ENCODE measurements around the gene LONRF2. TPM values are rescaled to one million over a fixed set of nuclear protein-coding genes. Genes with fewer than 3 reads are reported as not detected.

Gene LONRF2
- total RNA-seq, 5 donors from 2014 or later (not counting 1 experiment from before 2014, with no cell fraction given) = 0.19 to 0.30 (median 0.29) TPM; not detected in 1

GRCh38 chr2:100238471-100238870 lies 83.8 kb downstream of the LONRF2 start:
- H3K4me1 ChIP-seq (ENCODE audit: control insufficient read depth in 1 of 2, extremely low read depth in 1 of 2, insufficient read depth in 2 of 2, low read length in 2 of 2) = peaks cover 17 to 28% of the 10 kb centered on the region in 2 experiments
- peaks cover 0 to 4% of the 10 kb centered on the region in 2 experiments for H3K27me3 ChIP-seq (replicated peaks in 1 of 2; ENCODE audit: control insufficient read depth in 2 of 2, extremely low read depth in 1 of 2, insufficient read depth in 2 of 2, low read length in 1 of 2)
- Mint-ChIP-seq H3K27me3 (no peaks in the 10 kb centered on the region), H3K27ac (no peak overlapping the region), H3K4me1 (peaks cover 28 to 36% (median 32%) of the 10 kb centered on the region in 3 donors), H3K9me3 (no peaks in the 10 kb centered on the region), H3K36me3 (no peaks in the 10 kb centered on the region), H3K4me3 (no peak overlapping the region)
- 95% methylated on average over 3 of the region's 8 CpGs for WGBS (ENCODE audit: insufficient coverage)
- no peak for ATAC-seq (replicated peaks in 1 of 4)
- ChIA-PET POLR2A (no interaction called here), CTCF (no interaction called here)
- no peak for DNase-seq
- H3K4me3 ChIP-seq (ENCODE audit: control insufficient read depth in 1 of 2, extremely low read depth in 1 of 2, low read length in 1 of 2) = no peak overlapping the region
- no peaks in the 10 kb centered on the region for H3K36me3 ChIP-seq (ENCODE audit: control insufficient read depth in 2 of 2, extremely low read depth in 1 of 2, insufficient read depth in 1 of 2, low read length in 1 of 2)
- H3K27ac ChIP-seq (ENCODE audit: low read length) = no peak overlapping the region
- H3K9me3 ChIP-seq = no peaks in the 10 kb centered on the region

GRCh38 chr2:100237770-100238169 lies 84.5 kb downstream of the LONRF2 start:
- Mint-ChIP-seq H3K9me3 (no peaks in the 10 kb centered on the region), H3K4me1 (peaks cover 28 to 36% (median 33%) of the 10 kb centered on the region in 3 donors), H3K27ac (no peak overlapping the region), H3K4me3 (no peak overlapping the region), H3K36me3 (no peaks in the 10 kb centered on the region), H3K27me3 (no peaks in the 10 kb centered on the region)
- CTCF ChIA-PET = no interaction called here
- Histone ChIP-seq H3K27me3 (replicated peaks in 1 of 2; ENCODE audit: control insufficient read depth in 2 of 2, extremely low read depth in 1 of 2, insufficient read depth in 2 of 2, low read length in 1 of 2) (peaks cover 0 to 4% of the 10 kb centered on the region in 2 experiments), H3K4me1 (ENCODE audit: control insufficient read depth in 1 of 2, extremely low read depth in 1 of 2, insufficient read depth in 2 of 2, low read length in 2 of 2) (peaks cover 17 to 27% of the 10 kb centered on the region in 2 experiments), H3K9me3 (no peaks in the 10 kb centered on the region), H3K36me3 (ENCODE audit: control insufficient read depth in 2 of 2, extremely low read depth in 1 of 2, insufficient read depth in 1 of 2, low read length in 1 of 2) (no peaks in the 10 kb centered on the region), H3K27ac (ENCODE audit: low read length) (no peak overlapping the region), H3K4me3 (ENCODE audit: control insufficient read depth in 1 of 2, extremely low read depth in 1 of 2, low read length in 1 of 2) (no peak overlapping the region)
- no CpG with 5 or more reads among the region's 8 CpGs for WGBS (ENCODE audit: insufficient coverage)
- ATAC-seq (replicated peaks in 1 of 4) = no peak
- POLR2A ChIA-PET = no interaction called here
- DNase-seq = no peak

GRCh38 chr2:100237163-100237562 lies 85.1 kb downstream of the LONRF2 start:
- Histone ChIP-seq H3K4me1 (ENCODE audit: control insufficient read depth in 1 of 2, extremely low read depth in 1 of 2, insufficient read depth in 2 of 2, low read length in 2 of 2) (peaks cover 17 to 26% of the 10 kb centered on the region in 2 experiments), H3K4me3 (ENCODE audit: control insufficient read depth in 1 of 2, extremely low read depth in 1 of 2, low read length in 1 of 2) (no peak overlapping the region), H3K27ac (ENCODE audit: low read length) (no peak overlapping the region), H3K27me3 (replicated peaks in 1 of 2; ENCODE audit: control insufficient read depth in 2 of 2, extremely low read depth in 1 of 2, insufficient read depth in 2 of 2, low read length in 1 of 2) (no peaks in the 10 kb centered on the region), H3K9me3 (no peaks in the 10 kb centered on the region), H3K36me3 (ENCODE audit: control insufficient read depth in 2 of 2, extremely low read depth in 1 of 2, insufficient read depth in 1 of 2, low read length in 1 of 2) (no peaks in the 10 kb centered on the region)
- H3K4me3 Mint-ChIP-seq = no peak overlapping the region
- DNase-seq = no peak
- H3K9me3 Mint-ChIP-seq = no peaks in the 10 kb centered on the region
- ChIA-PET POLR2A (no interaction called here), CTCF (no interaction called here)
- no peaks in the 10 kb centered on the region for H3K27me3 Mint-ChIP-seq
- WGBS (ENCODE audit: insufficient coverage) = 97% methylated on average over 6 of the region's 10 CpGs
- no peak for ATAC-seq (replicated peaks in 1 of 4)
- H3K4me1 Mint-ChIP-seq = peaks cover 28 to 36% (median 33%) of the 10 kb centered on the region in 3 donors
- no peak overlapping the region for H3K27ac Mint-ChIP-seq
- no peaks in the 10 kb centered on the region for H3K36me3 Mint-ChIP-seq

GRCh38 chr2:100236166-100236565 lies 86.1 kb downstream of the LONRF2 start:
- DNase-seq = no peak
- no peaks in the 10 kb centered on the region for H3K36me3 ChIP-seq (ENCODE audit: control insufficient read depth in 2 of 2, extremely low read depth in 1 of 2, insufficient read depth in 1 of 2, low read length in 1 of 2)
- POLR2A ChIA-PET = no interaction called here
- H3K27me3 Mint-ChIP-seq = no peaks in the 10 kb centered on the region
- peak overlapping the region; percentile 75 to 90 for H3K27ac Mint-ChIP-seq
- H3K4me1 Mint-ChIP-seq = peaks cover 28 to 36% (median 33%) of the 10 kb centered on the region in 3 donors
- peak overlapping the region; percentile 27 for H3K27ac ChIP-seq (ENCODE audit: low read length)
- no peak overlapping the region for H3K4me3 ChIP-seq (ENCODE audit: control insufficient read depth in 1 of 2, extremely low read depth in 1 of 2, low read length in 1 of 2)
- H3K4me1 ChIP-seq (ENCODE audit: control insufficient read depth in 1 of 2, extremely low read depth in 1 of 2, insufficient read depth in 2 of 2, low read length in 2 of 2) = peaks cover 17 to 26% of the 10 kb centered on the region in 2 experiments
- H3K36me3 Mint-ChIP-seq = no peaks in the 10 kb centered on the region
- no peaks in the 10 kb centered on the region for H3K27me3 ChIP-seq (replicated peaks in 1 of 2; ENCODE audit: control insufficient read depth in 2 of 2, extremely low read depth in 1 of 2, insufficient read depth in 2 of 2, low read length in 1 of 2)
- CTCF ChIA-PET = interaction anchor here in 1 of 2 donors (1.0 kb wide), 1 partner anchor 677 kb away, joined by 4 read pairs; no protein-coding TSS in a partner anchor
- ATAC-seq (replicated peaks in 1 of 4) = no peak
- no peaks in the 10 kb centered on the region for H3K9me3 Mint-ChIP-seq
- no peak overlapping the region for H3K4me3 Mint-ChIP-seq
- 90% methylated on average over 2 of the region's 6 CpGs for WGBS (ENCODE audit: insufficient coverage)
- no peaks in the 10 kb centered on the region for H3K9me3 ChIP-seq

GRCh38 chr2:100235581-100235980 lies 86.7 kb downstream of the LONRF2 start:
- Mint-ChIP-seq H3K9me3 (no peaks in the 10 kb centered on the region), H3K4me3 (peak overlapping the region in 1 of 3 donors; percentile 75), H3K36me3 (no peaks in the 10 kb centered on the region), H3K27me3 (no peaks in the 10 kb centered on the region), H3K4me1 (peaks cover 28 to 36% (median 33%) of the 10 kb centered on the region in 3 donors), H3K27ac (peak overlapping the region; percentile 75 to 90)
- H3K27ac ChIP-seq (ENCODE audit: low read length) = peak overlapping the region; percentile 27
- H3K4me1 ChIP-seq (ENCODE audit: control insufficient read depth in 1 of 2, extremely low read depth in 1 of 2, insufficient read depth in 2 of 2, low read length in 2 of 2) = peaks cover 17 to 26% of the 10 kb centered on the region in 2 experiments
- POLR2A ChIA-PET = no interaction called here
- no peaks in the 10 kb centered on the region for H3K9me3 ChIP-seq
- H3K27me3 ChIP-seq (replicated peaks in 1 of 2; ENCODE audit: control insufficient read depth in 2 of 2, extremely low read depth in 1 of 2, insufficient read depth in 2 of 2, low read length in 1 of 2) = no peaks in the 10 kb centered on the region
- no peak overlapping the region for H3K4me3 ChIP-seq (ENCODE audit: control insufficient read depth in 1 of 2, extremely low read depth in 1 of 2, low read length in 1 of 2)
- DNase-seq (no peak), ATAC-seq (replicated peaks in 1 of 4) (peak in 1 of 4 experiments; percentile 28)
- no peaks in the 10 kb centered on the region for H3K36me3 ChIP-seq (ENCODE audit: control insufficient read depth in 2 of 2, extremely low read depth in 1 of 2, insufficient read depth in 1 of 2, low read length in 1 of 2)
- WGBS (ENCODE audit: insufficient coverage) = 78% methylated on average over 4 of the region's 4 CpGs
- CTCF ChIA-PET = interaction anchor here in 1 of 2 donors (1.0 kb wide), 1 partner anchor 676 kb away, joined by 4 read pairs; no protein-coding TSS in a partner anchor

DNA sequence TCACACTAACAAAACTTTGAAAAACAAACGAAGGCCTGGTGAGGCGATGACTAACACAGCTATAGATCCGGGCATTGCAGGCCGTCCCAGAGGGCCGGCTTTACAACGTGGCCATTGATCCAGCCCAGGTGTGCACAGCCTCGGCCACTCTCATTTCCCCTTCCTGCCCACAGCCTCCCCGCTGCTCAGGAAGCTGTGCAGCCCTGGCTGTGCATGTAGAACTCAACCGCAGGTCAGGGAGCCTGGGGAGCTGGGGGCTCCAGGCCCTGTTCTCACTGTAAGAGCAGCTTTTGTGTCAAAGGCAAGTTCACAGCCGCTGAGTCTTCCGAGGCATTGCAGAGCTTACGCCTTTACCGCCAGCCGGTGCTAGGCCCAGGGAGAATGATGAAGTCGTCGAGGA lies 87.2 kb downstream of the LONRF2 start:
- CTCF ChIA-PET = interaction anchor here in 1 of 2 donors (1.0 kb wide), 1 partner anchor 676 kb away, joined by 4 read pairs; no protein-coding TSS in a partner anchor
- Mint-ChIP-seq H3K4me3 (peak overlapping the region in 2 of 3 donors; percentile 10 to 75), H3K27ac (peak overlapping the region; percentile 75 to 90), H3K27me3 (no peaks in the 10 kb centered on the region), H3K4me1 (peaks cover 28 to 36% (median 33%) of the 10 kb centered on the region in 3 donors), H3K36me3 (no peaks in the 10 kb centered on the region), H3K9me3 (no peaks in the 10 kb centered on the region)
- H3K27ac ChIP-seq (ENCODE audit: low read length) = peak overlapping the region; percentile 27
- H3K36me3 ChIP-seq (ENCODE audit: control insufficient read depth in 2 of 2, extremely low read depth in 1 of 2, insufficient read depth in 1 of 2, low read length in 1 of 2) = no peaks in the 10 kb centered on the region
- WGBS (ENCODE audit: insufficient coverage) = 15% methylated on average over 16 of the region's 16 CpGs
- H3K4me3 ChIP-seq (ENCODE audit: control insufficient read depth in 1 of 2, extremely low read depth in 1 of 2, low read length in 1 of 2) = no peak overlapping the region
- peaks cover 17 to 26% of the 10 kb centered on the region in 2 experiments for H3K4me1 ChIP-seq (ENCODE audit: control insufficient read depth in 1 of 2, extremely low read depth in 1 of 2, insufficient read depth in 2 of 2, low read length in 2 of 2)
- H3K27me3 ChIP-seq (replicated peaks in 1 of 2; ENCODE audit: control insufficient read depth in 2 of 2, extremely low read depth in 1 of 2, insufficient read depth in 2 of 2, low read length in 1 of 2) = no peaks in the 10 kb centered on the region
- peak; percentile 64 to 86 (median 84) for ATAC-seq (replicated peaks in 1 of 4)
- peak in 34 of 35 experiments; percentile 6 to 59 (median 26) for DNase-seq
- POLR2A ChIA-PET = no interaction called here
- no peaks in the 10 kb centered on the region for H3K9me3 ChIP-seq
